WTC11 (cell line): Measurements from ENCODE around the gene COLEC12. TPM values are rescaled to one million over a fixed set of nuclear protein-coding genes. Genes with fewer than 3 reads are reported as not detected.

Experiments used
- ATAC-seq: fragments of 200-7000 bp; cut with Tn5 transposase; 2 replicates; pipeline ENCODE4 v1.10.0; 2021; ENCODE audit warnings: mild to moderate bottlenecking, moderate library complexity
- CTCF ChIA-PET: fragments of 300-600 bp; sonication (Branson Sonifier 250); formaldehyde crosslinking; loops from one replicate; lab custom pipeline; 2021; ENCODE audit warnings: antibody characterized with exemption; lab: Charles Lee
- POLR2A ChIA-PET: fragments of 350-600 bp; sonication (Branson Sonifier 250); formaldehyde crosslinking; loops from one replicate; lab custom pipeline; 2021; ENCODE audit warnings: antibody characterized with exemption; lab: Charles Lee
- DNase-seq: peaks from one replicate; pipeline ENCODE4 v3.0.0; 2021; ENCODE audit warnings: low spot score
- H3K27ac Mint-ChIP-seq: 2 replicates; pipeline ENCODE4 v1.8.0; 2021; ENCODE audit warnings: mixed read lengths
- H3K27me3 Mint-ChIP-seq: 2 replicates; pipeline ENCODE4 v1.8.0; 2021; ENCODE audit warnings: low read depth, mild to moderate bottlenecking, moderate library complexity, mixed read lengths
- H3K36me3 Mint-ChIP-seq: 2 replicates; pipeline ENCODE4 v1.8.0; 2021; ENCODE audit warnings: mixed read lengths
- H3K4me1 Mint-ChIP-seq: 2 replicates; pipeline ENCODE4 v1.8.0; 2022; ENCODE audit warnings: mixed read lengths
- H3K4me3 Mint-ChIP-seq: 2 replicates; pipeline ENCODE4 v1.8.0; 2021; ENCODE audit warnings: mild to moderate bottlenecking, moderate library complexity, mixed read lengths
- H3K9me3 Mint-ChIP-seq: 2 replicates; pipeline ENCODE4 v1.8.0; 2021; ENCODE audit warnings: mixed read lengths
- AFF4 ChIP-seq: sonication (generic); formaldehyde crosslinking; IDR thresholded peaks from 2 replicates; pipeline ENCODE4 v1.8.1; 2023; ENCODE audit warnings: mild to moderate bottlenecking, missing genetic modification reagents, borderline replicate concordance
- ATF1 ChIP-seq: sonication (generic); formaldehyde crosslinking; IDR thresholded peaks from 2 replicates; pipeline ENCODE4 v1.8.1; 2023; ENCODE audit warnings: mild to moderate bottlenecking, moderate library complexity, missing genetic modification reagents
- CREB1 ChIP-seq: sonication (generic); formaldehyde crosslinking; IDR thresholded peaks from 2 replicates; pipeline ENCODE4 v1.8.0; 2023; ENCODE audit warnings: mild to moderate bottlenecking, missing genetic modification reagents
- FOXP4 ChIP-seq: sonication (generic); formaldehyde crosslinking; IDR thresholded peaks from 2 replicates; pipeline ENCODE4 v1.8.0; 2022; ENCODE audit warnings: mild to moderate bottlenecking, missing genetic modification reagents
- GRHL2 ChIP-seq: fragments of 250-450 bp; sonication (Bioruptor Pico); IDR thresholded peaks from 2 replicates; pipeline ENCODE4 v1.8.0; 2022; ENCODE audit warnings: mild to moderate bottlenecking, moderate library complexity; ENCODE audit not compliant: insufficient replicate concordance, severe bottlenecking
- MAX ChIP-seq: sonication (generic); formaldehyde crosslinking; IDR thresholded peaks from 2 replicates; pipeline ENCODE4 v1.8.0; 2022; ENCODE audit warnings: mild to moderate bottlenecking, missing genetic modification reagents
- MXD4 ChIP-seq: fragments of 250-450 bp; sonication (Bioruptor Pico); IDR thresholded peaks from 2 replicates; pipeline ENCODE4 v1.8.0; 2021; ENCODE audit warnings: mild to moderate bottlenecking, moderate library complexity, borderline replicate concordance
- OVOL2 ChIP-seq: fragments of 250-450 bp; sonication (Bioruptor Pico); IDR thresholded peaks from 2 replicates; pipeline ENCODE4 v1.9.0; 2021; ENCODE audit warnings: mild to moderate bottlenecking, borderline replicate concordance
- PRRX2 ChIP-seq: fragments of 250-450 bp; sonication (Bioruptor Pico); IDR thresholded peaks from 2 replicates; pipeline ENCODE4 v1.8.0; 2021; ENCODE audit warnings: mild to moderate bottlenecking
- TEAD4 ChIP-seq: sonication (generic); formaldehyde crosslinking; IDR thresholded peaks from 2 replicates; pipeline ENCODE4 v1.8.0; 2022; ENCODE audit warnings: mild to moderate bottlenecking, missing genetic modification reagents
- TP53 ChIP-seq: sonication (generic); formaldehyde crosslinking; IDR thresholded peaks from 2 replicates; pipeline ENCODE4 v1.8.1; 2023; ENCODE audit warnings: mild to moderate bottlenecking, missing genetic modification reagents
- ZNF138 ChIP-seq: sonication (generic); formaldehyde crosslinking; conservative IDR thresholded peaks from 2 replicates; pipeline ENCODE4 v1.8.1; 2022; ENCODE audit warnings: mild to moderate bottlenecking, moderate library complexity, missing genetic modification reagents
- ZNF263 ChIP-seq: sonication (generic); formaldehyde crosslinking; IDR thresholded peaks from 2 replicates; pipeline ENCODE4 v1.8.1; 2022; ENCODE audit warnings: low read depth, mild to moderate bottlenecking, moderate library complexity, missing genetic modification reagents
- total RNA-seq: library from RNA; stranded (reverse); gene quantifications from 3 replicates; pipeline ENCODE4 v1.2.3, GENCODE V29; 2021
- TF ChIP-seq, protein P1 (sequence below): sonication (generic); formaldehyde crosslinking; IDR thresholded peaks from 2 replicates; pipeline ENCODE4 v1.8.1; 2022; ENCODE audit warnings: mild to moderate bottlenecking, missing genetic modification reagents, moderate library complexity, borderline replicate concordance
- TF ChIP-seq, protein P2 (sequence below): sonication (generic); formaldehyde crosslinking; IDR thresholded peaks from 2 replicates; pipeline ENCODE4 v1.8.0; 2022; ENCODE audit warnings: mild to moderate bottlenecking, missing genetic modification reagents
- TF ChIP-seq, protein P3 (sequence below): sonication (generic); formaldehyde crosslinking; IDR thresholded peaks from 2 replicates; pipeline ENCODE4 v1.8.1; 2023; ENCODE audit warnings: mild to moderate bottlenecking, missing genetic modification reagents, moderate library complexity
- TF ChIP-seq, protein P4 (sequence below): fragments of 250-450 bp; sonication (Bioruptor Pico); IDR thresholded peaks from 2 replicates; pipeline ENCODE4 v1.9.0; 2021; ENCODE audit warnings: mild to moderate bottlenecking
- TF ChIP-seq, protein P5 (sequence below): fragments of 250-450 bp; sonication (Bioruptor Pico); IDR thresholded peaks from 2 replicates; pipeline ENCODE4 v1.9.0; 2021; ENCODE audit warnings: moderate library complexity, mild to moderate bottlenecking, inconsistent platforms, borderline replicate concordance
- TF ChIP-seq, protein P6 (sequence below): sonication (generic); formaldehyde crosslinking; conservative IDR thresholded peaks from 2 replicates; pipeline ENCODE4 v1.8.1; 2022; ENCODE audit warnings: mild to moderate bottlenecking, missing genetic modification reagents
- TF ChIP-seq, protein P7 (sequence below): sonication (generic); formaldehyde crosslinking; IDR thresholded peaks from 2 replicates; pipeline ENCODE4 v1.8.1; 2023; ENCODE audit warnings: mild to moderate bottlenecking, missing genetic modification reagents

The COLEC12 gene
- total RNA-seq, 1 experiment from 2014 or later: 0.48 TPM

GRCh38 chr18:305003-305501, 195.4 kb downstream of the COLEC12 start:
- Mint-ChIP-seq H3K27me3 (no peaks in the 10 kb centered on the region), H3K27ac (peak overlapping the region; percentile 41), H3K4me1 (peaks cover 43% of the 10 kb centered on the region), H3K9me3 (no peaks in the 10 kb centered on the region), H3K36me3 (no peaks in the 10 kb centered on the region), H3K4me3 (no peak overlapping the region)
- peak; percentile 77 for ATAC-seq
- DNase-seq: no peak
- ChIA-PET POLR2A (interaction anchor here (0.7 to 0.8 kb wide), 2 partner anchors 11 to 37 kb away, joined by 4 to 6 read pairs; partner anchors contain the start of gene THOC1), CTCF (interaction anchor here (0.7 to 3.2 kb wide), 5 partner anchors 9 to 320 kb away, joined by 3 to 19 read pairs (median 4); no protein-coding TSS in a partner anchor)
- no peak for TF ChIP-seq AFF4
- TF ChIP-seq OVOL2 (CRISPR knock-in tag): no peak
- TF ChIP-seq ZNF263 (CRISPR knock-in tag): no peak
- TF ChIP-seq TP53 (CRISPR knock-in tag): no peak
- TF ChIP-seq, protein P1, sequence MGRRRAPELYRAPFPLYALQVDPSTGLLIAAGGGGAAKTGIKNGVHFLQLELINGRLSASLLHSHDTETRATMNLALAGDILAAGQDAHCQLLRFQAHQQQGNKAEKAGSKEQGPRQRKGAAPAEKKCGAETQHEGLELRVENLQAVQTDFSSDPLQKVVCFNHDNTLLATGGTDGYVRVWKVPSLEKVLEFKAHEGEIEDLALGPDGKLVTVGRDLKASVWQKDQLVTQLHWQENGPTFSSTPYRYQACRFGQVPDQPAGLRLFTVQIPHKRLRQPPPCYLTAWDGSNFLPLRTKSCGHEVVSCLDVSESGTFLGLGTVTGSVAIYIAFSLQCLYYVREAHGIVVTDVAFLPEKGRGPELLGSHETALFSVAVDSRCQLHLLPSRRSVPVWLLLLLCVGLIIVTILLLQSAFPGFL: no peak
- TF ChIP-seq, protein P2, sequence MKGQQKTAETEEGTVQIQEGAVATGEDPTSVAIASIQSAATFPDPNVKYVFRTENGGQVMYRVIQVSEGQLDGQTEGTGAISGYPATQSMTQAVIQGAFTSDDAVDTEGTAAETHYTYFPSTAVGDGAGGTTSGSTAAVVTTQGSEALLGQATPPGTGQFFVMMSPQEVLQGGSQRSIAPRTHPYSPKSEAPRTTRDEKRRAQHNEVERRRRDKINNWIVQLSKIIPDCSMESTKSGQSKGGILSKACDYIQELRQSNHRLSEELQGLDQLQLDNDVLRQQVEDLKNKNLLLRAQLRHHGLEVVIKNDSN (CRISPR knock-in tag): no peak
- TF ChIP-seq MXD4 (CRISPR knock-in tag): no peak

GRCh38 chr18:303607-304006, 196.9 kb downstream of the COLEC12 start:
- POLR2A ChIA-PET: interaction anchor here (0.5 to 1.1 kb wide), 2 partner anchors 10 to 152 kb away, joined by 4 read pairs; no protein-coding TSS in a partner anchor
- no peak for TF ChIP-seq TEAD4 (CRISPR knock-in tag)
- no peak for TF ChIP-seq PRRX2 (CRISPR knock-in tag)
- TF ChIP-seq, protein P3, sequence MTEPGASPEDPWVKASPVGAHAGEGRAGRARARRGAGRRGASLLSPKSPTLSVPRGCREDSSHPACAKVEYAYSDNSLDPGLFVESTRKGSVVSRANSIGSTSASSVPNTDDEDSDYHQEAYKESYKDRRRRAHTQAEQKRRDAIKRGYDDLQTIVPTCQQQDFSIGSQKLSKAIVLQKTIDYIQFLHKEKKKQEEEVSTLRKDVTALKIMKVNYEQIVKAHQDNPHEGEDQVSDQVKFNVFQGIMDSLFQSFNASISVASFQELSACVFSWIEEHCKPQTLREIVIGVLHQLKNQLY: no peak
- TF ChIP-seq, protein P4, sequence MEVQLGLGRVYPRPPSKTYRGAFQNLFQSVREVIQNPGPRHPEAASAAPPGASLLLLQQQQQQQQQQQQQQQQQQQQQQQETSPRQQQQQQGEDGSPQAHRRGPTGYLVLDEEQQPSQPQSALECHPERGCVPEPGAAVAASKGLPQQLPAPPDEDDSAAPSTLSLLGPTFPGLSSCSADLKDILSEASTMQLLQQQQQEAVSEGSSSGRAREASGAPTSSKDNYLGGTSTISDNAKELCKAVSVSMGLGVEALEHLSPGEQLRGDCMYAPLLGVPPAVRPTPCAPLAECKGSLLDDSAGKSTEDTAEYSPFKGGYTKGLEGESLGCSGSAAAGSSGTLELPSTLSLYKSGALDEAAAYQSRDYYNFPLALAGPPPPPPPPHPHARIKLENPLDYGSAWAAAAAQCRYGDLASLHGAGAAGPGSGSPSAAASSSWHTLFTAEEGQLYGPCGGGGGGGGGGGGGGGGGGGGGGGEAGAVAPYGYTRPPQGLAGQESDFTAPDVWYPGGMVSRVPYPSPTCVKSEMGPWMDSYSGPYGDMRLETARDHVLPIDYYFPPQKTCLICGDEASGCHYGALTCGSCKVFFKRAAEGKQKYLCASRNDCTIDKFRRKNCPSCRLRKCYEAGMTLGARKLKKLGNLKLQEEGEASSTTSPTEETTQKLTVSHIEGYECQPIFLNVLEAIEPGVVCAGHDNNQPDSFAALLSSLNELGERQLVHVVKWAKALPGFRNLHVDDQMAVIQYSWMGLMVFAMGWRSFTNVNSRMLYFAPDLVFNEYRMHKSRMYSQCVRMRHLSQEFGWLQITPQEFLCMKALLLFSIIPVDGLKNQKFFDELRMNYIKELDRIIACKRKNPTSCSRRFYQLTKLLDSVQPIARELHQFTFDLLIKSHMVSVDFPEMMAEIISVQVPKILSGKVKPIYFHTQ (CRISPR knock-in tag): no peak
- TF ChIP-seq, protein P5, sequence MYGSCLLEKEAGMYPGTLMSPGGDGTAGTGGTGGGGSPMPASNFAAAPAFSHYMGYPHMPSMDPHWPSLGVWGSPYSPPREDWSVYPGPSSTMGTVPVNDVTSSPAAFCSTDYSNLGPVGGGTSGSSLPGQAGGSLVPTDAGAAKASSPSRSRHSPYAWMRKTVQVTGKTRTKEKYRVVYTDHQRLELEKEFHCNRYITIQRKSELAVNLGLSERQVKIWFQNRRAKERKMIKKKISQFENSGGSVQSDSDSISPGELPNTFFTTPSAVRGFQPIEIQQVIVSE (CRISPR knock-in tag): no peak
- TF ChIP-seq GRHL2 (CRISPR knock-in tag): no peak
- TF ChIP-seq, protein P6, sequence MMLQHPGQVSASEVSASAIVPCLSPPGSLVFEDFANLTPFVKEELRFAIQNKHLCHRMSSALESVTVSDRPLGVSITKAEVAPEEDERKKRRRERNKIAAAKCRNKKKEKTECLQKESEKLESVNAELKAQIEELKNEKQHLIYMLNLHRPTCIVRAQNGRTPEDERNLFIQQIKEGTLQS (CRISPR knock-in tag): no peak
- TF ChIP-seq ZNF138 (CRISPR knock-in tag): no peak
- TF ChIP-seq, protein P7, sequence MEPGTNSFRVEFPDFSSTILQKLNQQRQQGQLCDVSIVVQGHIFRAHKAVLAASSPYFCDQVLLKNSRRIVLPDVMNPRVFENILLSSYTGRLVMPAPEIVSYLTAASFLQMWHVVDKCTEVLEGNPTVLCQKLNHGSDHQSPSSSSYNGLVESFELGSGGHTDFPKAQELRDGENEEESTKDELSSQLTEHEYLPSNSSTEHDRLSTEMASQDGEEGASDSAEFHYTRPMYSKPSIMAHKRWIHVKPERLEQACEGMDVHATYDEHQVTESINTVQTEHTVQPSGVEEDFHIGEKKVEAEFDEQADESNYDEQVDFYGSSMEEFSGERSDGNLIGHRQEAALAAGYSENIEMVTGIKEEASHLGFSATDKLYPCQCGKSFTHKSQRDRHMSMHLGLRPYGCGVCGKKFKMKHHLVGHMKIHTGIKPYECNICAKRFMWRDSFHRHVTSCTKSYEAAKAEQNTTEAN: no peak
- TF ChIP-seq CREB1: no peak
- TF ChIP-seq MAX (CRISPR knock-in tag): no peak
- TF ChIP-seq ATF1 (CRISPR knock-in tag): no peak
- TF ChIP-seq FOXP4: no peak

More at GRCh38 chr18:303607-304006, 196.9 kb downstream of the COLEC12 start:
- CTCF ChIA-PET: interaction anchor here (1.2 to 3.2 kb wide), 3 partner anchors 9 to 176 kb away, joined by 3 to 19 read pairs (median 3); no protein-coding TSS in a partner anchor
- Mint-ChIP-seq H3K4me1 (peaks cover 43% of the 10 kb centered on the region), H3K27ac (no peak overlapping the region), H3K27me3 (no peaks in the 10 kb centered on the region), H3K9me3 (no peaks in the 10 kb centered on the region), H3K4me3 (no peak overlapping the region), H3K36me3 (no peaks in the 10 kb centered on the region)
- ATAC-seq: 0 out of 2 replicates have a peak, but pooled peaks have one; percentile 19
- DNase-seq: no peak
